HG02588 (cell line): ENCODE measurements around the gene RPGRIP1L.

Experiments used
- ATAC-seq: cut with Tn5 transposase; IDR thresholded peaks from one replicate; pipeline ENCODE4 v1.9.1; 2021; ENCODE audit warnings: mild to moderate bottlenecking, moderate library complexity; ENCODE audit not compliant: unreplicated experiment

Gene RPGRIP1L

DNA sequence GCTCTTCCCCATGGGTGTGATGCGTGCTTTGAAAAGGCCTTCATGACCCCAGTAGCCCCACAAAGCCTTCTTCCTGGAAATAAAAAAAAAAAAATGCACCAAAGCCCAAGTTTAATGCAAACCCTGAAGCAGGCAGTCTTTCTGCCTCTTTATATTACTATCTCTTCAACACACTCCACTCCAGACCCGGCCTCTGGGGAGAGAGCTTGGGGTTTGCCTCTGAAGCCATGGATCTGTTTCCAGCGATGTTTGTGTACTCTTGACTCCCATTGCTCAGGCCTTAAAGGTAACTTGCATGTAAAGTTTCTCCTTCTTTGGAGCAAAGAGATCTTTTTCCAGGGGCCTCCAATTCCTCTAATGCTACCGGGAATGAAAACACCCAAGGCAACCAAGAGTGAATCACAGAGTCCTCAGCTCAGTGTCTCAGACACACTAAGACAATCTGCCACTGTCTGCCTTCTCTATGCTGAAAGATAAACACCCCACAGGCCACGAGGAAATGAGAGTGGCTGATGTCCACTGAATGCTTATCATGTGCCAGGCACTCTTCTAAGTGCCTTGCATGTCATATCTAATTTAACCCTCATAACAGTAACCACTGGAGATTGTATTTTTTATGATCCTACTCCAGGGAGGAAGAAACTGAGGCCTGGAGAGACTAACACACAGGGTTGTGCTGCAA, 144.2 kb downstream of the RPGRIP1L start:
- ATAC-seq, result no peak

DNA sequence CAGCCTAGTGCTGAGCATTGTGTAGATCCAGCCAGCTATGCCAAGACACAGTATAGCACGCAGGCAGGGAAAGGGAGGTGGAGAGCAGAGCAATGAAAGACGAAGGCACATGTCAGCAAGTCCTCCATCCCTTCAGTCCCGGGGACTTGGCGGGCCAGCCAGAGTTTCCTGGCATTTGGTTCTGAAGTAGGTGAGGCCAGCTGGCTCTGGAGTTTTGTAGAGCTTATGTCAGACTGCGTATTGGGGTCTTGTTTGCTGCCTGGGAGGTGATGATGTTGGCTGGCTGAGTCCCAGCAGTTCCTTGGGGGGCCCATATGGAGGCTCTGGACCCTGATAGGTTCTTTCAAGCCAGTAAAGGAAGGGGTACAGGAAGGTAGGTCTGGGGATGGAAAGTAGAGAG, 144.9 kb downstream of the RPGRIP1L start:
- ATAC-seq, result no peak

DNA sequence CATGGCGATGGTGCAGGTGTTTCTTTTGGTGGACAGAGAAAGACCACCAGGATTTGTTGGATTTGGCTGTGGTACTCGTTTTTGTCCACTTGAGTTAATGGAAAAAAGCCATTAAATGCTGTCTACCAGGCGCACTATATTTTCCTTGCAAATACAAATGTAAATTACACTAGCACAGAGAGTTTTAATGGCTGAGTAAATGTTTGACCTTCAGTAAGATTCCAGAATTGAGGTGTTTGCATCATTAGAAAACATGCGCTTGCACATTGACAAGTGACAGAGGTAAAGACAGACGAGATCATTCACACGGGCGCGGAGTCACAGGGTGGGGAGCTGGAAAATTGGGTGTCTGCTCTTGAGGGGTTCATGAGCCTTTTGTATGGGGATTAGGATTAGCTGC, 147.1 kb downstream of the RPGRIP1L start:
- ATAC-seq, result no peak

GRCh38 chr16:53549970-53550690, 153.5 kb downstream of the RPGRIP1L start:
- peak; percentile 71 for ATAC-seq
